Measurements from ENCODE around the gene KDM2B.

Gene KDM2B

GRCh38 chr12:121582583-121583333 lies 1.9 kb upstream of the KDM2B start:
- no peak for DNase-seq (ENCODE audit: extremely low read depth, low read depth)
- no peak for TF ChIP-seq CTCF (IDR thresholded peaks at IDR 0.05; ENCODE audit: low read depth, low read length)

GRCh38 chr12:121581686-121582429 lies 1.0 kb upstream of the KDM2B start:
- peak; percentile 30 for DNase-seq (ENCODE audit: extremely low read depth, low read depth)
- peak; percentile 20 for TF ChIP-seq CTCF (IDR thresholded peaks at IDR 0.05; ENCODE audit: low read depth, low read length)

- DNase-seq (ENCODE audit: extremely low read depth, low read depth): no peak
- TF ChIP-seq CTCF (IDR thresholded peaks at IDR 0.05; ENCODE audit: low read depth, low read length): no peak
Measured at GRCh38 chr12:121579981-121580868, 598 bp downstream of the KDM2B start.

GRCh38 chr12:121579190-121579791 lies 1.5 kb downstream of the KDM2B start:
- no peak for DNase-seq (ENCODE audit: extremely low read depth, low read depth)
- TF ChIP-seq CTCF (IDR thresholded peaks at IDR 0.05; ENCODE audit: low read depth, low read length): no peak

GRCh38 chr12:121578230-121579189 lies 2.3 kb downstream of the KDM2B start:
- no peak; the same call in 1 of the 2 replicates for TF ChIP-seq CTCF (IDR thresholded peaks at IDR 0.05; ENCODE audit: low read depth, low read length)
- DNase-seq (ENCODE audit: extremely low read depth, low read depth): no peak

Data from AG09319 (cell line).